Pancreas (tissue), 10 donors: ENCODE measurements around the gene TMEM238L. TPM values are rescaled to one million over a fixed set of nuclear protein-coding genes. Genes with fewer than 3 reads are reported as not detected.

ENCODE experiments used
- ATAC-seq, 4 donors: fragments of 200-7000 bp; cut with Tn5 transposase; one replicate each; pipeline versions ENCODE4 v1.8.0 to v1.9.1; 2020; ENCODE audit warnings: mild to moderate bottlenecking in 4 of 4, moderate library complexity in 4 of 4
- DNase-seq, 6 donors: peaks; one replicate each; pipeline ENCODE4 v3.0.0-alpha.2; 2020
- FAIRE-seq: peaks from 2 replicates; lab custom pipeline; 2012; peaks lifted over from hg19 to GRCh38; lab: Jason Lieb, UNC
- H3K27ac ChIP-seq, 4 donors: fragments of 200-600 bp; sonication (generic); 1 replicate in 3 of 4; 2 replicates in 1 of 4; pipeline versions ENCODE4 v1.5.0 to v1.8.0; 2020
- H3K27me3 ChIP-seq, 4 donors: fragments of 200-600 bp; one replicate each; pipeline ENCODE4 v1.8.0; 2021
- H3K36me3 ChIP-seq, 3 donors: fragments of 200-600 bp; sonication (generic) in 1 of 3; one replicate each; pipeline versions ENCODE4 v1.5.0 to v1.8.0; 2020 to 2021
- H3K4me1 ChIP-seq, 3 donors: fragments of 200-600 bp; one replicate each; pipeline ENCODE4 v1.8.0; 2021
- H3K4me3 ChIP-seq, 4 donors: fragments of 200-600 bp; sonication (generic) in 2 of 4; one replicate each; pipeline versions ENCODE4 v1.5.0 to v1.8.0; 2020 to 2021
- H3K9me3 ChIP-seq, 4 donors: fragments of 200-600 bp; one replicate each; pipeline ENCODE4 v1.8.0; 2021
- WGBS, 2 donors: extraction: QIAGEN DNeasy Blood & Tissue Kit; methylation state at CpG; one replicate each; pipeline ENCODE4 v1.1.7; 2013; 5-methylcytosine and 5-hydroxymethylcytosine counted together
- intact Hi-C, 3 donors: fragments of 100-400 bp; cut with DNase I; formaldehyde crosslinking; loops; one replicate each; pipeline versions ENCODE4 v1.11.1 to v1.14.2; 2022
- polyA plus RNA-seq, 2 donors: library from polyadenylated mRNA; stranded (reverse); fragments of 200-250 nt; gene quantifications; one replicate each; pipeline ENCODE4 v1.2.3, GENCODE V29; 2013
- total RNA-seq, 6 donors: library from RNA; stranded (reverse); fragmentation: NEBNext Ultra II Directional in 4 of 6; extraction: Animal tissue kit (Norgen Biotek cat#: 25700) in 4 of 6; gene quantifications; one replicate each; pipeline versions ENCODE4 v1.2.1 to v1.2.4, GENCODE V29; 2021 to 2023
- TF ChIP-seq, protein P1 (sequence below), 4 donors: fragments of 200-600 bp; sonication (generic) in 3 of 4; IDR thresholded peaks; one replicate each; pipeline versions ENCODE4 v1.5.0 to v1.8.0; 2021; ENCODE audit warnings: antibody characterized with exemption in 4 of 4
- donor health status: healthy with polysubstance abuse.
- donor health status: DM: no; HTN: no; CAD: no; lungs with moderate emphysema.
- donor health status: DM: no; HTN: no; CAD: no.
- donor health status: control.
- donor health status: control.
- donor health status: Bipolar disorder and iron deficiency.
- donor health status: DM: yes; HTN: yes; CAD: no.
- donor health status: DM: no; HTN: no; CAD: no.
- donor health status: DM: no; HTN: no; CAD: no.
- donor health status: DM: yes; HTN: yes; CAD: no.

Gene TMEM238L
- total and polyA plus RNA-seq, 8 donors: 0.13 TPM; not detected in 7

GRCh38 chr17:10806545-10807262, 2.8 kb upstream of the TMEM238L start:
- Histone ChIP-seq H3K36me3 (no peaks in the 10 kb centered on the region), H3K9me3 (no peaks in the 10 kb centered on the region), H3K27ac (no peak overlapping the region), H3K4me1 (no peaks in the 10 kb centered on the region), H3K4me3 (no peak overlapping the region), H3K27me3 (no peaks in the 10 kb centered on the region)
- ATAC-seq (no peak), DNase-seq (peak in 1 of 6 donors; percentile 11), FAIRE-seq (no peak)
- intact Hi-C loops: no loop called here
- TF ChIP-seq, protein P1, sequence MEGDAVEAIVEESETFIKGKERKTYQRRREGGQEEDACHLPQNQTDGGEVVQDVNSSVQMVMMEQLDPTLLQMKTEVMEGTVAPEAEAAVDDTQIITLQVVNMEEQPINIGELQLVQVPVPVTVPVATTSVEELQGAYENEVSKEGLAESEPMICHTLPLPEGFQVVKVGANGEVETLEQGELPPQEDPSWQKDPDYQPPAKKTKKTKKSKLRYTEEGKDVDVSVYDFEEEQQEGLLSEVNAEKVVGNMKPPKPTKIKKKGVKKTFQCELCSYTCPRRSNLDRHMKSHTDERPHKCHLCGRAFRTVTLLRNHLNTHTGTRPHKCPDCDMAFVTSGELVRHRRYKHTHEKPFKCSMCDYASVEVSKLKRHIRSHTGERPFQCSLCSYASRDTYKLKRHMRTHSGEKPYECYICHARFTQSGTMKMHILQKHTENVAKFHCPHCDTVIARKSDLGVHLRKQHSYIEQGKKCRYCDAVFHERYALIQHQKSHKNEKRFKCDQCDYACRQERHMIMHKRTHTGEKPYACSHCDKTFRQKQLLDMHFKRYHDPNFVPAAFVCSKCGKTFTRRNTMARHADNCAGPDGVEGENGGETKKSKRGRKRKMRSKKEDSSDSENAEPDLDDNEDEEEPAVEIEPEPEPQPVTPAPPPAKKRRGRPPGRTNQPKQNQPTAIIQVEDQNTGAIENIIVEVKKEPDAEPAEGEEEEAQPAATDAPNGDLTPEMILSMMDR (IDR thresholded peaks at IDR 0.05): no peak
- WGBS, 2 donors: 80 to 86% methylated on average over 9 of the region's 9 CpGs

DNA sequence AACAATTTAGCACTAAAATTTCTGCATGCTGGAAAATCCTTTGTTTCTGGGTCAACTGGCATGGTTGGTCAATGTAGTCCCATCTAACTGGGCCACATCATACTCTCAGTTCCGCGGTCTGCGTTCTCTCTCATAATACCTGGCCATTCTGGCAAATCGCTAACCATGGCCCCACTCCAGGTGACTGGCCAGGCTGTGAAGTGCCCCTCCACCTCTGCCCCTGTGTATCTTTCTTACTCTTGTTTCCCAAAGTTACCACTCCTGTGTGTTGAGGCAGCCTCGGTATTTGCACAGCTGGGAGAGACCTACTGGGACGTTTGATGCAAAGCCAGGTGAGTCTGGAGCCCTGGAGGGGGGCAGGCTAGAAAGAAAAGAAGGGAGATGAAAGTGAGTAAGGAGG, 2.0 kb upstream of the TMEM238L start:
- DNase-seq (peak in 1 of 6 donors; percentile 26), FAIRE-seq (no peak), ATAC-seq (peak; percentile 51 to 79 (median 62))
- H3K9me3 ChIP-seq: no peaks in the 10 kb centered on the region
- no peaks in the 10 kb centered on the region for H3K4me1 ChIP-seq
- H3K27me3 ChIP-seq: no peaks in the 10 kb centered on the region
- intact Hi-C loops: no loop called here
- no peak overlapping the region for H3K27ac ChIP-seq
- 60 to 62% methylated on average over 6 of the region's 6 CpGs for WGBS, 2 donors
- TF ChIP-seq, protein P1 (IDR thresholded peaks at IDR 0.05): no peak
- H3K36me3 ChIP-seq: no peaks in the 10 kb centered on the region
- no peak overlapping the region for H3K4me3 ChIP-seq

DNA sequence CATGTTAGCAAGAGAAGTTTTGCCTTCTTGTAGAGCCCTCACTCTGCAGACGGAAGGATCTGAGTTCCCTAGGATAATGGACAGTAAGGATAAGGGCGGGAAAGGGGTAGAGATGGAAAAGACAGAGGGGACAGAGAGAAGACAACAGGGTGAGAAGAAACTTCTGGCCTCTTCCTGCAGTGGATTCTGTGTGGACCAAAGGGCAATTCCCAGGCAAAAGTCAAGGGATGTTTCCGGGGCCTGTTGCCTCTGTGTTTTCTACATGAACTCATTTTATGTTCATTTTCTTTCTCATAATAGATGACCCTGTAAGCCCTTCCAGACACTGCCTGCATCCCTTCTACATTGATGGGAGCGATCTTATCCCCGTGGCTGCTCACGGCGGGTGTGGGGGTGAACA, 647 bp upstream of the TMEM238L start:
- 92% methylated on average over 7 of the region's 7 CpGs for WGBS, 2 donors
- FAIRE-seq: no peak
- TF ChIP-seq, protein P1 (IDR thresholded peaks at IDR 0.05): no peak
- no peaks in the 10 kb centered on the region for H3K27me3 ChIP-seq
- no peak overlapping the region for H3K4me3 ChIP-seq
- H3K4me1 ChIP-seq: no peaks in the 10 kb centered on the region
- DNase-seq: no peak
- H3K36me3 ChIP-seq: no peaks in the 10 kb centered on the region
- ATAC-seq: no peak
- no peaks in the 10 kb centered on the region for H3K9me3 ChIP-seq
- intact Hi-C loops: no loop called here
- no peak overlapping the region for H3K27ac ChIP-seq

DNA sequence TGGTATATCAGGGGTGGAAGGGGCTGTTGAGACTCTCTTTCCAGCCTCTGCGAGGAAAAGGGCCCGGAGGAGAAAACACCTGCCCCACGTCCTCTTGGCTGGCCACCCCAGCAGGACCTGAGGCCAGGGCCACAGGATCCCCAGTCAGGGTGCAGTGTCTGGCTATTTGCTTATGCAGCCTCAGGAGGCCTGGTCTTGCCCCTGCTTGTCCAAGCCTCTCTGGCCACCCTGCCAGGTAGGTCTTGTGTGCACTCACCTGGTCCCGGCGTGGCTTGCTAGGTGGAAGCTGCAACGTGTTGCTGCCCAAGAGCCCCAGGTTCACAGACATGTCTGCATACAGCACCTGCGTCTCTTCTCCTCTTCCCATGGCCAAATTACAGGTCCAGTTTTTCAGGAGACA, 549 bp downstream of the TMEM238L start:
- Histone ChIP-seq H3K27me3 (no peaks in the 10 kb centered on the region), H3K36me3 (no peaks in the 10 kb centered on the region), H3K4me1 (peaks cover 0 to 8% (median 5%) of the 10 kb centered on the region in 3 donors), H3K9me3 (no peaks in the 10 kb centered on the region), H3K27ac (no peak overlapping the region), H3K4me3 (no peak overlapping the region)
- no peak for DNase-seq
- ATAC-seq: no peak
- FAIRE-seq: no peak
- TF ChIP-seq, protein P1 (IDR thresholded peaks at IDR 0.05): no peak
- WGBS, 2 donors: 92 to 98% methylated on average over 7 of the region's 7 CpGs
- intact Hi-C loops: no loop called here
